ENCODE data around the gene PBXIP1.

- TF ChIP-seq POLR2AphosphoS5 (IDR thresholded peaks at IDR 0.05; ENCODE audit: low read depth, low read length) (no peak), TAF1 (IDR thresholded peaks at IDR 0.05; ENCODE audit: borderline replicate concordance, insufficient read depth, low read length) (no peak)
Observed at GRCh38 chr1:154940213-154940560, 15.7 kb downstream of the PBXIP1 start.
